Activated naive CD4-positive, alpha-beta T cell treated with anti-CD3 and anti-CD28 coated beads, Interleukin-2, amount 10 ng/mL, durations not matched to agents 7 days and 5 days (primary cell): ENCODE measurements around the gene SHKBP1.

ENCODE experiments used
- CTCF ChIA-PET: fragments of 350-600 bp; sonication (Branson Sonifier 250); formaldehyde crosslinking; loops from one replicate; lab custom pipeline; 2021; ENCODE audit warnings: antibody characterized with exemption; lab: Charles Lee
- DNase-seq: peaks from one replicate; pipeline ENCODE4 v3.0.0-alpha.2; 2020
- H3K27ac Mint-ChIP-seq: one replicate; pipeline ENCODE4 v1.8.0; 2021; ENCODE audit warnings: mild to moderate bottlenecking, moderate library complexity, mixed read lengths
- H3K27me3 Mint-ChIP-seq: one replicate; pipeline ENCODE4 v1.8.0; 2021; ENCODE audit warnings: mild to moderate bottlenecking, mixed read lengths
- H3K36me3 Mint-ChIP-seq: one replicate; pipeline ENCODE4 v1.8.0; 2021; ENCODE audit warnings: mixed read lengths
- H3K4me1 Mint-ChIP-seq: one replicate; pipeline ENCODE4 v1.8.0; 2021; ENCODE audit warnings: mixed read lengths
- H3K4me3 Mint-ChIP-seq: one replicate; pipeline ENCODE4 v1.8.0; 2021; ENCODE audit warnings: mild to moderate bottlenecking, moderate library complexity, mixed read lengths
- H3K9me3 Mint-ChIP-seq: one replicate; pipeline ENCODE4 v1.8.0; 2021; ENCODE audit warnings: mixed read lengths

The SHKBP1 gene

GRCh38 chr19:40567040-40567749 is 9.5 kb upstream of the SHKBP1 start:
- no peak overlapping the region for H3K4me3 Mint-ChIP-seq
- H3K9me3 Mint-ChIP-seq = no peaks in the 10 kb centered on the region
- H3K27me3 Mint-ChIP-seq = peaks cover 65% of the 10 kb centered on the region
- DNase-seq = no peak
- peaks cover 16% of the 10 kb centered on the region for H3K4me1 Mint-ChIP-seq
- CTCF ChIA-PET = interaction anchor here (1.7 kb wide), 1 partner anchor 67 kb away, joined by 4 read pairs; no protein-coding TSS in a partner anchor
- H3K27ac Mint-ChIP-seq = no peak overlapping the region
- peaks cover 1% of the 10 kb centered on the region for H3K36me3 Mint-ChIP-seq

DNA sequence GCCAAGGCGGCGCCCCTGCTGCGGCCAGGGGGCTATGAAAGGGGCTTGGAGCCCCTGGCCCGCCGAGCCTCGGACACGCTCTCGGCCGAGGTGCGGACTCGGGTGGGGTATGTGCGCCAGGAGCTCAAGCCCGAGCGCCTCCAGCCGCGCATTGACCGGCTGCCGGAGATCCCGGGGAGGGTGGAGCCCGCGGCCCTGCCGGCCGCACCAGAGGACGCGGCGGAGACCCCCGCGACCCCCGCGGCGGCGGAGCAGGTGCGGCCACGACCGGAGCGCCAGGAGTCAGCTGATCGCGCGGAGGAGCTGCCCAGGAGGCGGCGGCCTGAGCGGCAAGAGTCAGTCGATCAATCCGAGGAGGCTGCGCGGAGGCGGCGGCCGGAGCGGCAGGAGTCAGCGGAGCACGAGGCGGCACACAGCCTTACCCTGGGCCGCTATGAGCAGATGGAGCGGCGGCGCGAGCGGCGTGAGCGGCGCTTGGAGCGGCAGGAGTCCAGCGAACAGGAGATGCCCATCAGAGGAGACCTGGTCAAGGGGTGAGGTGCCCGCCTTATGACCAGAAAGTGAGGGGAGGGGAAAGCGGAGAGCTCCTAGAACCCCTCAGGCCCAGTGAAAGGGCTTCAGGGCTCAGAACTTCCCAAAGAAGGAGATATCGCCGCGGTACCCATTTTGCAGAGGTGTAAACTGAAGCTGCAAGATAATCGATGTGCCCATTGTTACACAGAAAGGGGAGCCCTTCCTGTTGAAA is 8.8 kb upstream of the SHKBP1 start:
- H3K4me3 Mint-ChIP-seq = no peak overlapping the region
- peaks cover 16% of the 10 kb centered on the region for H3K4me1 Mint-ChIP-seq
- no peaks in the 10 kb centered on the region for H3K9me3 Mint-ChIP-seq
- H3K27ac Mint-ChIP-seq = no peak overlapping the region
- DNase-seq = no peak
- peaks cover 65% of the 10 kb centered on the region for H3K27me3 Mint-ChIP-seq
- CTCF ChIA-PET = interaction anchor here (1.7 kb wide), 1 partner anchor 67 kb away, joined by 4 read pairs; no protein-coding TSS in a partner anchor
- H3K36me3 Mint-ChIP-seq = peaks cover 1% of the 10 kb centered on the region

DNA sequence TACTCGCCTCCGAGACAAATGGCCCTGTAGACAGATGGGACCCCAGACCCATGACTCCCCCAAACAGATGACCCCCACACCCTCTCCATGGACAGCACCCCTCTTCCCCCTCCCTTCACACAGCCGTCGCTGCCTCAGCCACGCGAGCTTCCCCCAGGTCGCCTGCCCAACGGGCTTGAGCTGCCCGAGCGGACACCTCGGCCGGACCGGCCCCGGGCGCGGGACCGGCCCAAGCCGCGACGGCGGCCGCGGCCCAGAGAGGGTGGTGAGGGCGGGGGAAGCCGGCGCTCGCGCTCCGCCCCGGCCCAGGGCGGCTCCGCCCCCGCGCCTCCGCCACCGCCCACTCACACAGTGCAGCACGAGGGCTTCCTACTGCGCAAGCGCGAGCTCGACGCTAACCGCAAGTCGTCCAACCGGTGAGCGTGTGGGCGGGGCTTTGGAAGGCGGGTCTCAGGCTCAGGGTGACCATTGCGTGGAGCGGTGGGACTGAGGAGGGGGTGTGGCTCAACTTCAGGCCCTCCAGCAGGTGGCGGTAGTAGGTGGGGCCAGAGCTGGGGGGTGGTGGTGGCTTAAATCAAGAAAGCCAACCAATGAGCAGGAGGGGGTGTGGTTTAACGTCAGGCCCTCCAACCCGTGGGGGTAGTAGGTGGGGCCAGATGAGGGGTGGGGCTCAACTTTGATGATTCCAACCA is 6.2 kb upstream of the SHKBP1 start:
- Mint-ChIP-seq H3K27ac (peak overlapping the region; percentile 84), H3K27me3 (peaks cover 48% of the 10 kb centered on the region), H3K36me3 (peaks cover 1% of the 10 kb centered on the region), H3K4me1 (peaks cover 19% of the 10 kb centered on the region), H3K4me3 (peak overlapping the region; percentile 62), H3K9me3 (no peaks in the 10 kb centered on the region)
- CTCF ChIA-PET = interaction anchor here (0.8 to 1.5 kb wide), 5 partner anchors 21 to 265 kb away, joined by 3 to 4 read pairs (median 3); no protein-coding TSS in a partner anchor
- DNase-seq = peak; percentile 99

DNA sequence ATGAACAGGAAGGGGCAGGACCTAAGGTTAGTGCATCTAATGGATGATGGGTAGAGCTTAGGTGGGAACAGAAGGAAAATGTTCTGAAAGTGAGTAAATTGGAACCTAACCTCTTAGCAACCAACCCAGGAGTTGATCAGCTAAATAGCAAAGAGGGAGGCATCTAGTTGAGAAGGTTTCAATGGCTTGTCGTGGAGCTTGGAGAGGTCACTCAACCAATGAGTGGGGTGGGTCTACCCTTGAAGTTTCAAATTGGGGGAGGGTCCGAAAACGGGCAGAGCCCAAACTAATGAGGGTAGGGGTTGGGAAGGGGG is 5.7 kb upstream of the SHKBP1 start:
- peaks cover 21% of the 10 kb centered on the region for H3K4me1 Mint-ChIP-seq
- peak overlapping the region; percentile 40 for H3K4me3 Mint-ChIP-seq
- H3K36me3 Mint-ChIP-seq = peaks cover 1% of the 10 kb centered on the region
- CTCF ChIA-PET = interaction anchor here (0.8 to 1.5 kb wide), 5 partner anchors 21 to 266 kb away, joined by 3 to 4 read pairs (median 3); no protein-coding TSS in a partner anchor
- no peak overlapping the region for H3K27ac Mint-ChIP-seq
- DNase-seq = no peak
- no peaks in the 10 kb centered on the region for H3K9me3 Mint-ChIP-seq
- H3K27me3 Mint-ChIP-seq = peaks cover 43% of the 10 kb centered on the region

DNA sequence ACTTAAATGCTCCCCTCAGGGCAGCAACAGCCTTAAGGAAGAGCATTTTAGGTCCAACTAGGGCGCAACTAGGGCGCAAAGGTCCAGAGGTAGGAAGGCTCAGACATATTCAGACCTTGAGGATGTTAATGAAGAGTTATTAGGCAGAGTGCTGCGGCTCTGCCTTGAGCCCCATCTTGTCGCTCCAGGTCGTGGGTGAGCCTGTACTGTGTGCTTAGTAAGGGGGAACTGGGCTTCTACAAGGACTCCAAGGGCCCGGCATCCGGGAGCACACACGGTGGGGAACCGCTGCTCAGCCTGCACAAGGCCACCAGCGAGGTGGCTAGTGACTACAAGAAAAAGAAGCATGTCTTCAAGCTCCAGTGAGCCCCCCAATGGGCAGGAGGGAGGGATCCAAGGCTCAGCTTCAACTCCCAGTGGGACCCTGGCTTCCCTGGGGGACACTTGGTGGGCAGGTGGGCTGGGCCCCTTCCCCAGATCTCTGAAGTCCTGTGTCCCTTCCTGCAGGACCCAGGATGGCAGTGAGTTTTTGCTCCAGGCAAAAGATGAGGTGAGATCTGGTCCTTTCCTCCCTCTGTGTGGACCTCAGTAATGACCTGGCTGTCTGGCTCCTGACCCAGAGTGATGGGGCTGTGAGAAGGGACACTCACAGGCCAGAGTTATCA is 4.7 kb upstream of the SHKBP1 start:
- peaks cover 24% of the 10 kb centered on the region for H3K4me1 Mint-ChIP-seq
- H3K9me3 Mint-ChIP-seq = no peaks in the 10 kb centered on the region
- DNase-seq = no peak
- CTCF ChIA-PET = no interaction called here
- no peak overlapping the region for H3K4me3 Mint-ChIP-seq
- no peaks in the 10 kb centered on the region for H3K36me3 Mint-ChIP-seq
- peaks cover 33% of the 10 kb centered on the region for H3K27me3 Mint-ChIP-seq
- no peak overlapping the region for H3K27ac Mint-ChIP-seq

DNA sequence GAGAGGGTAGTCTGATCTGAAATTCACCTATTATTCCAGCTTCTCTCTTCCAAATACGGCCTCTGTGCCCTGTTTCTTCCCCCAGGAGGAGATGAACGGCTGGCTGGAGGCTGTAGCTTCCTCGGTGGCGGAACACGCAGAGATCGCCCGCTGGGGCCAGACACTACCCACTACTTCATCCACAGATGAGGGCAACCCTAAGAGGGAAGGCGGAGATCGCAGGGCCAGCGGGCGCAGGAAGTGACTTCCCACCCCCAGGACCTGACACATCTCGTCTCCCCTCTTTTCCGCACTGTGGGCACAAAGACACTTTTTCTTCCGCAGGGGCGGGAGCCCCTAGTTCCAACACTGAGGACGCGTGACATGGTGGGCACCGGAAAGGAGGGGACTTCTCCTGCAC is 1.3 kb upstream of the SHKBP1 start:
- Mint-ChIP-seq H3K9me3 (no peaks in the 10 kb centered on the region), H3K27ac (no peak overlapping the region), H3K27me3 (no peaks in the 10 kb centered on the region), H3K36me3 (peaks cover 12% of the 10 kb centered on the region), H3K4me3 (no peak overlapping the region), H3K4me1 (peaks cover 30% of the 10 kb centered on the region)
- CTCF ChIA-PET = no interaction called here
- DNase-seq = no peak

- Mint-ChIP-seq H3K27me3 (no peaks in the 10 kb centered on the region), H3K4me1 (peaks cover 25% of the 10 kb centered on the region), H3K27ac (peak overlapping the region; percentile 83), H3K4me3 (peak overlapping the region; percentile 89), H3K36me3 (peaks cover 20% of the 10 kb centered on the region), H3K9me3 (no peaks in the 10 kb centered on the region)
- peak; percentile 54 for DNase-seq
- CTCF ChIA-PET = no interaction called here
Measured at GRCh38 chr19:40576151-40576584, 505 bp upstream of the SHKBP1 start.

DNA sequence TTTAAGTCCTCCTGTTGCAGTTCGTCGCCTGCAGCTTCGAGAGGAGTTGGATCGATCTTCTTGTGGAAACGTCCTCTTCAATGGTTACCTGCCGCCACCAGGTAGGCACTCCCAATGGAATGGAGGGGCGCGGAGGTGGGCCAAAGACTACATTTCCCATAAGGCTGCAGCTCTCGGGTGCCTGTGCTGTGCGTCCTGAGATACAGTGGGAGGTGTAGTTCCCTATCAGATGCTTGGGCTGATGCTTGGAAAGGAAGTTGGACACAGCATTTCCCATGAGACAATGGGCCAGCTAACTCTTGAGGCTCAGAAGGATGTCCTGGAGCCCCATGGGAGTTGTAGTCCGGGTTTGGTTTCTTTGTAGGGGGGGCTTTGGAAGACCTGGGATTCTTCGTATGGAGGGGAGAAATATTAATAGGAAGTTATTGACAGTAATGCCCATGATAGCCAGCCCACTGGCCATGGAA is 1.8 kb downstream of the SHKBP1 start:
- CTCF ChIA-PET = interaction anchor here (0.5 to 2.4 kb wide), 2 partner anchors 20 to 259 kb away, joined by 3 to 5 read pairs; no protein-coding TSS in a partner anchor
- Mint-ChIP-seq H3K27me3 (no peaks in the 10 kb centered on the region), H3K4me3 (peak overlapping the region; percentile 89), H3K4me1 (peaks cover 25% of the 10 kb centered on the region), H3K27ac (no peak overlapping the region), H3K9me3 (no peaks in the 10 kb centered on the region), H3K36me3 (peaks cover 34% of the 10 kb centered on the region)
- DNase-seq = no peak

DNA sequence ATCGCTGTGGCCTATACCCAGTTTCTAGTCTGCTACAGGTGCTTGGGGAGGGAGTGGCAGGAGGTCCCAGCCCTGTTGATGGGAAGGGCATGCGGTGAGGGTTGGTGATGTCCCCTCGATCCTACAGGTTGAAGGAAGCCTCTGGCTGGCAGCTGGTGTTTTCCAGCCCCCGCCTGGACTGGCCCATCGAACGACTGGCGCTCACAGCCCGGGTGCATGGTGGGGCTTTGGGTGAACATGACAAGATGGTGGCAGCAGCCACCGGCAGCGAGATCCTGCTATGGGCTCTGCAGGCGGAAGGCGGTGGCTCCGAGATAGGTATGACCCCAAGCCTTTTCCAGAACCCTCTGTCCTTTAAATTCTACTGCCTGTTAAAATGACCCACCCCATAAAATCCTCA is 3.9 kb downstream of the SHKBP1 start:
- no peak for DNase-seq
- no peak overlapping the region for H3K27ac Mint-ChIP-seq
- H3K27me3 Mint-ChIP-seq = no peaks in the 10 kb centered on the region
- no peaks in the 10 kb centered on the region for H3K9me3 Mint-ChIP-seq
- H3K4me1 Mint-ChIP-seq = peaks cover 21% of the 10 kb centered on the region
- no peak overlapping the region for H3K4me3 Mint-ChIP-seq
- peaks cover 49% of the 10 kb centered on the region for H3K36me3 Mint-ChIP-seq
- CTCF ChIA-PET = no interaction called here

DNA sequence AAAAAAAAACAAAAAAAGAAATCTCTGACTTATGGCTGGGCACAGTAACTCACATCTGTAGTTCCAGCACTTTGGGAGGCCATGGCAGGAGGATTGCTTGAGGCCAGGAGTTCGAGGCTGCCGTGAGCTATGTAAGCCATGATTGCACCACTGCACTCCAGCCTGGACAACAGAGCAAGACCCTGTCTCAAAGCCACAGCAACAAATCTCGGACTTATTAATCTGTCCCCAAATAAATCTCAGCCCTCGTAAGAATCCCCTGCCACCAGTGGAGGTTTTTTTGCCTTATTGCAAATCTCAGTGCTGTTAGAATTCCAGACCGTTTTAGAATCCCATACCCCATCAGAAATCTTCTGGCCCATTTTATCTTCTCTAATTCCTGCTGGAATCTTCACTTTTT is 4.9 kb downstream of the SHKBP1 start:
- CTCF ChIA-PET = interaction anchor here (1.1 to 1.4 kb wide), 2 partner anchors 18 to 32 kb away, joined by 3 read pairs; no protein-coding TSS in a partner anchor
- no peak overlapping the region for H3K27ac Mint-ChIP-seq
- DNase-seq = no peak

DNA sequence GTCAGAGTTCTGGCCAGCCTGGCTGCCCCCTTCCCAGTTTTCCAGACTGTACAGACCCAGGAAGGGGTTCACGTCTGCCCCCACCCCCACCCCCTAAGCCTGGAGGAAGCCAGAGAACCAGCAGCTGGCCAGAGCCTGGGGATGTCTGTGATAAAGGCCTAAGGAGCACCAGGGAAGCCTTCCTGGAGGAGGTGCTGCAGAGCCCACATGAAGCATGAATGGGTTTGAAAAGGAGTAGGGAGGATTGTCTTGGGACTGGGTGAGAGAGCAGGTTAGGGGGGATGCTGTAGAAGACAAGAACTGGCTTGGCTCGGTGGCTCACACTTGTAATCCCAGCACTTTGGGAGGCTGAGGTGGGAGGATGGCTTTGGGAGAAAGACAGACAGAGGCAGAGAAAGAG is 5.8 kb downstream of the SHKBP1 start:
- Mint-ChIP-seq H3K4me3 (no peak overlapping the region), H3K36me3 (peaks cover 63% of the 10 kb centered on the region), H3K27ac (no peak overlapping the region)

More for the DNA sequence above, 4.9 kb downstream of the SHKBP1 start:
- Mint-ChIP-seq H3K27me3 (no peaks in the 10 kb centered on the region), H3K4me1 (peaks cover 22% of the 10 kb centered on the region), H3K9me3 (no peaks in the 10 kb centered on the region), H3K4me3 (no peak overlapping the region), H3K36me3 (peaks cover 57% of the 10 kb centered on the region)

GRCh38 chr19:40583283-40583682 is 6.6 kb downstream of the SHKBP1 start:
- no peak overlapping the region for H3K4me3 Mint-ChIP-seq
- no peaks in the 10 kb centered on the region for H3K9me3 Mint-ChIP-seq
- peaks cover 64% of the 10 kb centered on the region for H3K36me3 Mint-ChIP-seq
- H3K27me3 Mint-ChIP-seq = no peaks in the 10 kb centered on the region
- CTCF ChIA-PET = interaction anchor here (0.9 kb wide), 1 partner anchor 51 kb away, joined by 3 read pairs; no protein-coding TSS in a partner anchor
- no peak overlapping the region for H3K27ac Mint-ChIP-seq
- H3K4me1 Mint-ChIP-seq = peaks cover 11% of the 10 kb centered on the region
- no peak for DNase-seq

More for the DNA sequence above, 5.8 kb downstream of the SHKBP1 start:
- Mint-ChIP-seq H3K4me1 (peaks cover 19% of the 10 kb centered on the region), H3K27me3 (no peaks in the 10 kb centered on the region), H3K9me3 (no peaks in the 10 kb centered on the region)
- CTCF ChIA-PET = interaction anchor here (1.1 to 1.4 kb wide), 2 partner anchors 17 to 33 kb away, joined by 3 read pairs; no protein-coding TSS in a partner anchor
- DNase-seq = no peak

- Mint-ChIP-seq H3K27ac (no peak overlapping the region), H3K9me3 (no peaks in the 10 kb centered on the region), H3K4me1 (peaks cover 6% of the 10 kb centered on the region), H3K36me3 (peaks cover 63% of the 10 kb centered on the region), H3K4me3 (no peak overlapping the region), H3K27me3 (no peaks in the 10 kb centered on the region)
- CTCF ChIA-PET = interaction anchor here (0.9 kb wide), 1 partner anchor 51 kb away, joined by 3 read pairs; no protein-coding TSS in a partner anchor
- no peak for DNase-seq
Measured at GRCh38 chr19:40584007-40584406, 7.3 kb downstream of the SHKBP1 start.
